A549 (cell line): Measurements from ENCODE around the gene TSC2. TPM values are rescaled to one million over a fixed set of nuclear protein-coding genes. Genes with fewer than 3 reads are reported as not detected.

Experiments
- ATAC-seq, 2 experiments: fragments of 200-7000 bp in 1 of 2; fragments of >200 bp in 1 of 2; cut with Nextera tagmentation in 1 of 2; cut with Tn5 transposase in 1 of 2; 3 replicates each; pipeline versions ENCODE4 v1.8.0 to v1.9.1; 2018 to 2020; ENCODE audit warnings: mild to moderate bottlenecking in 1 of 2, moderate library complexity in 1 of 2
- CTCF ChIA-PET: fragments of 300-600 bp; sonication (Branson Sonifier 250); formaldehyde crosslinking; extraction: SDS; loops from one replicate; lab custom pipeline; 2021; ENCODE audit warnings: antibody characterized with exemption, inconsistent platforms; lab: Yijun Ruan, JAX
- POLR2A ChIA-PET: fragments of 350-600 bp; formaldehyde crosslinking; extraction: SDS; loops from one replicate; lab custom pipeline; 2021; ENCODE audit warnings: antibody characterized with exemption, inconsistent platforms; lab: Yijun Ruan, JAX
- DNase-seq, 2 experiments: peaks; one replicate each; pipeline versions ENCODE4 v3.0.0 to v3.0.0-alpha.2; 2011 to 2016; ENCODE audit warnings: low read depth in 1 of 2, low spot score in 1 of 2
- FAIRE-seq: peaks from 2 replicates; lab custom pipeline; 2011; peaks lifted over from hg19 to GRCh38; lab: Jason Lieb, UNC
- H3K27ac ChIP-seq, 2 experiments: fragments of >200 bp; sonication (Bioruptor Twin); formaldehyde crosslinking; 3 replicates each; pipeline ENCODE4 v1.5.1; 2016 to 2017
- H3K4me1 ChIP-seq: fragments of >200 bp; sonication (Bioruptor Twin); formaldehyde crosslinking; 3 replicates; pipeline ENCODE4 v1.6.1; 2016
- H3K4me2 ChIP-seq: fragments of >200 bp; sonication (Bioruptor Twin); formaldehyde crosslinking; 3 replicates; pipeline ENCODE4 v1.6.1; 2016
- H3K4me3 ChIP-seq: fragments of >200 bp; sonication (Bioruptor Twin); formaldehyde crosslinking; 3 replicates; pipeline ENCODE4 v1.5.1; 2016
- H3K9me3 ChIP-seq: fragments of >200 bp; sonication (Bioruptor Twin); formaldehyde crosslinking; 3 replicates; pipeline ENCODE4 v1.6.1; 2016
- BHLHE40 ChIP-seq: IDR thresholded peaks from 2 replicates; pipeline ENCODE4 v1.6.1; 2012; ENCODE audit warnings: low read depth, low read length, inconsistent platforms
- CBX2 ChIP-seq: fragments of 200-600 bp; sonication (generic); IDR thresholded peaks from 2 replicates; pipeline ENCODE4 v1.6.1; 2016; ENCODE audit warnings: low read depth, mild to moderate bottlenecking, borderline replicate concordance
- CHD2 ChIP-seq: fragments of 150-350 bp; IDR thresholded peaks from 2 replicates; pipeline ENCODE4 v1.6.1; 2014; ENCODE audit warnings: low read length; ENCODE audit not compliant: partially characterized antibody
- CHD4 ChIP-seq: fragments of 200-600 bp; sonication (generic); IDR thresholded peaks from 2 replicates; pipeline ENCODE4 v1.6.1; 2016; ENCODE audit warnings: antibody characterized with exemption, mild to moderate bottlenecking, borderline replicate concordance
- EHMT2 ChIP-seq: fragments of 200-600 bp; sonication (generic); IDR thresholded peaks from 2 replicates; pipeline ENCODE4 v1.6.1; 2016; ENCODE audit warnings: antibody characterized with exemption, low read depth, mild to moderate bottlenecking, moderate library complexity
- ESRRA ChIP-seq: fragments of 150-350 bp; IDR thresholded peaks from 2 replicates; pipeline ENCODE4 v1.6.1; 2014; ENCODE audit warnings: mild to moderate bottlenecking, low read length, borderline replicate concordance
- FOSB ChIP-seq: fragments of 250-450 bp; sonication (Bioruptor Pico); IDR thresholded peaks from 2 replicates; pipeline ENCODE4 v1.5.0; 2020; ENCODE audit warnings: mild to moderate bottlenecking, moderate library complexity
- FOSL2 ChIP-seq, 2 experiments: fragments of 450-650 bp in 1 of 2; fragments of >200 bp in 1 of 2; sonication (Bioruptor Twin) in 1 of 2; formaldehyde crosslinking; IDR thresholded peaks; 2 replicates each; pipeline versions ENCODE4 v1.5.0 to v1.6.1; 2016 to 2020; ENCODE audit warnings: mild to moderate bottlenecking in 1 of 2, moderate library complexity in 1 of 2
- GATA3 ChIP-seq: IDR thresholded peaks from 2 replicates; pipeline ENCODE4 v1.6.1; 2012; ENCODE audit warnings: borderline replicate concordance
- HOXB5 ChIP-seq: fragments of 250-450 bp; sonication (Bioruptor Pico); IDR thresholded peaks from 2 replicates; pipeline ENCODE4 v1.5.0; 2020; ENCODE audit warnings: mild to moderate bottlenecking, moderate library complexity
- MAZ ChIP-seq: fragments of 150-350 bp; IDR thresholded peaks from 2 replicates; pipeline ENCODE4 v1.6.1; 2014; ENCODE audit warnings: antibody characterized with exemption, low read depth, low read length, borderline replicate concordance
- NPAS2 ChIP-seq: fragments of 250-450 bp; sonication (Bioruptor Pico); IDR thresholded peaks from 2 replicates; pipeline ENCODE4 v1.8.0; 2022; ENCODE audit warnings: mild to moderate bottlenecking, moderate library complexity, borderline replicate concordance
- PHF8 ChIP-seq: fragments of 200-600 bp; sonication (generic); IDR thresholded peaks from 2 replicates; pipeline ENCODE4 v1.6.1; 2016; ENCODE audit warnings: low read depth, mild to moderate bottlenecking, antibody characterized with exemption, moderate library complexity, borderline replicate concordance
- RAD21 ChIP-seq, 2 experiments: fragments of >200 bp in 1 of 2; sonication (Bioruptor Twin) in 1 of 2; formaldehyde crosslinking in 1 of 2; IDR thresholded peaks in 1 of 2; conservative IDR thresholded peaks in 1 of 2; 2 replicates in 1 of 2; 3 replicates in 1 of 2; pipeline ENCODE4 v1.6.1; 2012 to 2018; ENCODE audit warnings: inconsistent platforms in 1 of 2
- RCOR1 ChIP-seq: fragments of 150-350 bp; IDR thresholded peaks from 2 replicates; pipeline ENCODE4 v1.6.1; 2014; ENCODE audit warnings: antibody characterized with exemption, low read length, low read depth
- RFX5 ChIP-seq: fragments of 450-650 bp; IDR thresholded peaks from 2 replicates; pipeline ENCODE4 v1.7.1; 2014; ENCODE audit warnings: antibody characterized with exemption, mild to moderate bottlenecking, moderate library complexity
- RNF2 ChIP-seq: fragments of 200-600 bp; sonication (generic); IDR thresholded peaks from 2 replicates; pipeline ENCODE4 v1.6.1; 2016; ENCODE audit warnings: low read depth, mild to moderate bottlenecking, antibody characterized with exemption, moderate library complexity, borderline replicate concordance
- SMC3 ChIP-seq: fragments of >200 bp; sonication (Bioruptor Twin); formaldehyde crosslinking; IDR thresholded peaks from 3 replicates; pipeline ENCODE4 v1.6.1; 2018; ENCODE audit warnings: inconsistent platforms
- SREBF2 ChIP-seq: fragments of 450-650 bp; IDR thresholded peaks from 2 replicates; pipeline ENCODE4 v1.6.1; 2014; ENCODE audit warnings: mild to moderate bottlenecking, moderate library complexity
- ZFP36 ChIP-seq: fragments of 450-650 bp; IDR thresholded peaks from 2 replicates; pipeline ENCODE4 v1.6.1; 2014; ENCODE audit warnings: borderline replicate concordance; ENCODE audit not compliant: partially characterized antibody
- ZSCAN20 ChIP-seq: fragments of 250-450 bp; sonication (Bioruptor Pico); IDR thresholded peaks from 2 replicates; pipeline ENCODE4 v1.8.0; 2022; ENCODE audit warnings: mild to moderate bottlenecking, moderate library complexity
- WGBS: methylation state at CpG from one replicate; pipeline ENCODE4 v1.1.6; 2017; ENCODE audit errors: missing lambda C conversion rate; 5-methylcytosine and 5-hydroxymethylcytosine counted together
- polyA plus RNA-seq, 4 experiments: library from polyadenylated mRNA; depleted of rRNA in 3 of 4; stranded (reverse); fragments of >200 nt; fragmentation: RNase III in 1 of 4; extraction: RNeasy Plus Mini Kit Qiagen cat#74134 plus additional on column Dnase treatment in 1 of 4; gene quantifications; 2 replicates in 3 of 4; 3 replicates in 1 of 4; pipeline ENCODE4 v1.2.3, GENCODE V29; 2011 to 2017
- TF ChIP-seq, protein P1 (sequence below): fragments of >200 bp; sonication (Bioruptor Twin); formaldehyde crosslinking; IDR thresholded peaks from 3 replicates; pipeline ENCODE4 v1.5.1; 2016
- TF ChIP-seq, protein P2 (sequence below): fragments of 200-600 bp; sonication (generic); IDR thresholded peaks from 2 replicates; pipeline ENCODE4 v1.6.1; 2016; ENCODE audit warnings: antibody characterized with exemption, mild to moderate bottlenecking, moderate library complexity

The TSC2 gene
- polyA plus RNA-seq, 2 of the 4 experiments (the other 2 are of a cell fraction): 32.6 to 47.3 TPM

DNA sequence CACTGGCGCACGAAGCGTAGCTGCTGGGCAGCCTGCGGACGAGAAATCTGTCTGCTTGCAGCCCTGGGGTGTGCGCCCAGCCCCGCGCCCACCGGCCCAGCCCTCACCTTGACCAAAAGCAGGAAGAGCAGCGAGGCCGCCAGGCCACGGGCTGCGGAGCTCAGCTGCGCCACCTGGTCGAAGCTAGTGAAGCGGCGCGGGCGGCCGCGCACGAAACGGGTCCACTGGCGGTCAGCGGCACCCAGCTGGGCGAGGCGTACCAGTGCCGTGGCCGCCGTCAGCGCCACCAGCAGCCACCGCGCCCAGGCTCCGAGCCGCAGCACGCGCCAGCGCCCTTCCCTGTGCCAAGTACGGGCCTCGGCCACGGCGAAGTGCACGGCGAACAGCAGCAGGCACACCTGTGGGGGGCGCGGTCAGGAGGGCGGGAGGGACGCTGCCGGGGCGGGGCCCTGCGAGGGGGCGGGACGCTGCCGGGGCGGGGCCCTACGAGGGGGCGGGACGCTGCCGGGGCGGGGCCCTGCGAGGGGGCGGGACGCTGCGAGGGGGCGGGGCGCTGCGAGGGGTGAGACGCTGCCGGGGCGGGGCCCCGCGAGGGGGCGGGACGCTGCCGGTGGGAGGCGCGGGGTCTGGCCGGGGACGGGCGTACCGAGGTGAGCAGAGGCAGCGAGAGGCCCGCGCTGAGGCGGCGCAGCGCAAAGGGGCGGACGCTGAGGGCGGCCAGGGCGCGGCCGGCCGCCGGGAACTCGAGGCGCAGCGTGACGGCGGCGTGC lies 43.2 kb downstream of the TSC2 start:
- FAIRE-seq (no peak), DNase-seq (peak in 1 of 2 experiments; percentile 66), ATAC-seq (peak; percentile 10 to 20; a peak in 3 of 6 replicates)
- TF ChIP-seq CHD2: no peak
- TF ChIP-seq RAD21 (conservative IDR thresholded peaks at IDR 0.05 in 1 of 2, IDR thresholded peaks at IDR 0.05 in 1 of 2): peak in 1 of 2 experiments; percentile 15; a peak in 1 of 5 replicates
- no peak for TF ChIP-seq SMC3
- no peak for TF ChIP-seq SREBF2
- TF ChIP-seq EHMT2: no peak
- no peak for TF ChIP-seq FOSL2 (IDR thresholded peaks at IDR 0.05)
- no peak for TF ChIP-seq FOSL2 (CRISPR knock-in tag; IDR thresholded peaks at IDR 0.05)
- TF ChIP-seq, protein P1, sequence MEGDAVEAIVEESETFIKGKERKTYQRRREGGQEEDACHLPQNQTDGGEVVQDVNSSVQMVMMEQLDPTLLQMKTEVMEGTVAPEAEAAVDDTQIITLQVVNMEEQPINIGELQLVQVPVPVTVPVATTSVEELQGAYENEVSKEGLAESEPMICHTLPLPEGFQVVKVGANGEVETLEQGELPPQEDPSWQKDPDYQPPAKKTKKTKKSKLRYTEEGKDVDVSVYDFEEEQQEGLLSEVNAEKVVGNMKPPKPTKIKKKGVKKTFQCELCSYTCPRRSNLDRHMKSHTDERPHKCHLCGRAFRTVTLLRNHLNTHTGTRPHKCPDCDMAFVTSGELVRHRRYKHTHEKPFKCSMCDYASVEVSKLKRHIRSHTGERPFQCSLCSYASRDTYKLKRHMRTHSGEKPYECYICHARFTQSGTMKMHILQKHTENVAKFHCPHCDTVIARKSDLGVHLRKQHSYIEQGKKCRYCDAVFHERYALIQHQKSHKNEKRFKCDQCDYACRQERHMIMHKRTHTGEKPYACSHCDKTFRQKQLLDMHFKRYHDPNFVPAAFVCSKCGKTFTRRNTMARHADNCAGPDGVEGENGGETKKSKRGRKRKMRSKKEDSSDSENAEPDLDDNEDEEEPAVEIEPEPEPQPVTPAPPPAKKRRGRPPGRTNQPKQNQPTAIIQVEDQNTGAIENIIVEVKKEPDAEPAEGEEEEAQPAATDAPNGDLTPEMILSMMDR: 0 out of 3 replicates have a peak, but pooled peaks have one; percentile 15
- POLR2A ChIA-PET: no interaction called here
- CTCF ChIA-PET: interaction anchor here (0.6 to 4.8 kb wide), 11 partner anchors 9 to 1085 kb away, joined by 3 to 22 read pairs (median 4); no protein-coding TSS in a partner anchor
- Histone ChIP-seq H3K9me3 (no peaks in the 10 kb centered on the region), H3K27ac (peak overlapping the region in 1 of 2 experiments; percentile 52; a peak in 2 of 6 replicates), H3K4me3 (no peak overlapping the region), H3K4me2 (peak overlapping the region; percentile 35; the same call in 1 of the 3 replicates), H3K4me1 (no peaks in the 10 kb centered on the region)
- WGBS: 89% methylated on average over 38 of the region's 101 CpGs

DNA sequence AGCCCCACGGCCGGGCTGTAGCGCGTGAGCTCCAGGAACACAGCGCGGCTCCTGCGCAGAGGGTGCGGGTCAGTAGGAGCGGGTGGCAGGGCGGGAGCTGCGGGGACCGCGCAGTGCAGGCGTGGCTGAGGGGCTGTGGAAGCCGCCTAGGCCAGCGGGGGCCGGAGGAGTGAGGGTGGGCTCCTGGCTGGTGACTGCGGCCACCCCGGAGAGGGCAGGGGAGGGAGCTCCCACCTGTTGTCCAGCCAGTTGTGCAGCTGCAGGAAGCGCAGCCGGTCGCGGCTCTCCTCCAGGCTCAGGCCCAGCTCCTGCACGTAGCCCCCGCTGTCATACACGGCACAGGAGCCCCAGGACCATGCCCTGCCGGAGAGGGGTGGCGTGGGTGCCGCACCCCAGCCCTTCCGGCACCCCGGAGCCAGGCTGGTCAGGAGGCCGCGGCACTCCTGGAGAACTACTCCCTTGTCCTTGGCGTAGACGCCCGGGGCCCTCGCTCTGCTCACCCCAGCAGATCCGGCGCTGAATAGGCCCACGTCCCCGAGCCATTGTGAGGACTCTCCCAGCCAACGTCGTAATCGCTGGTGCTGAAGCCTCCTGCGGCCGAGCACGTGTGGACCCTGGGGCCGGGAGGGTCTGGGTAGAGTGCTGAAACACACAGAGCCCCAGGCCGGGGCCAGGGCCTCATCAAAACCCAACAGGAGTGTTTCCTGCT lies 43.9 kb downstream of the TSC2 start:
- ATAC-seq (no peak), DNase-seq (no peak), FAIRE-seq (no peak)
- Histone ChIP-seq H3K27ac (no peak overlapping the region; a peak in 1 of 6 replicates), H3K4me2 (no peak overlapping the region), H3K4me3 (no peak overlapping the region), H3K9me3 (no peaks in the 10 kb centered on the region), H3K4me1 (no peaks in the 10 kb centered on the region)
- WGBS: 96% methylated on average over 37 of the region's 49 CpGs
- ChIA-PET POLR2A (interaction anchor here (0.8 kb wide), 1 partner anchor 64 kb away, joined by 3 read pairs; the partner anchor contains the start of gene TRAF7), CTCF (interaction anchor here (1.0 to 4.8 kb wide), 5 partner anchors 14 to 88 kb away, joined by 3 to 22 read pairs (median 16); no protein-coding TSS in a partner anchor)
- TF ChIP-seq, protein P2, sequence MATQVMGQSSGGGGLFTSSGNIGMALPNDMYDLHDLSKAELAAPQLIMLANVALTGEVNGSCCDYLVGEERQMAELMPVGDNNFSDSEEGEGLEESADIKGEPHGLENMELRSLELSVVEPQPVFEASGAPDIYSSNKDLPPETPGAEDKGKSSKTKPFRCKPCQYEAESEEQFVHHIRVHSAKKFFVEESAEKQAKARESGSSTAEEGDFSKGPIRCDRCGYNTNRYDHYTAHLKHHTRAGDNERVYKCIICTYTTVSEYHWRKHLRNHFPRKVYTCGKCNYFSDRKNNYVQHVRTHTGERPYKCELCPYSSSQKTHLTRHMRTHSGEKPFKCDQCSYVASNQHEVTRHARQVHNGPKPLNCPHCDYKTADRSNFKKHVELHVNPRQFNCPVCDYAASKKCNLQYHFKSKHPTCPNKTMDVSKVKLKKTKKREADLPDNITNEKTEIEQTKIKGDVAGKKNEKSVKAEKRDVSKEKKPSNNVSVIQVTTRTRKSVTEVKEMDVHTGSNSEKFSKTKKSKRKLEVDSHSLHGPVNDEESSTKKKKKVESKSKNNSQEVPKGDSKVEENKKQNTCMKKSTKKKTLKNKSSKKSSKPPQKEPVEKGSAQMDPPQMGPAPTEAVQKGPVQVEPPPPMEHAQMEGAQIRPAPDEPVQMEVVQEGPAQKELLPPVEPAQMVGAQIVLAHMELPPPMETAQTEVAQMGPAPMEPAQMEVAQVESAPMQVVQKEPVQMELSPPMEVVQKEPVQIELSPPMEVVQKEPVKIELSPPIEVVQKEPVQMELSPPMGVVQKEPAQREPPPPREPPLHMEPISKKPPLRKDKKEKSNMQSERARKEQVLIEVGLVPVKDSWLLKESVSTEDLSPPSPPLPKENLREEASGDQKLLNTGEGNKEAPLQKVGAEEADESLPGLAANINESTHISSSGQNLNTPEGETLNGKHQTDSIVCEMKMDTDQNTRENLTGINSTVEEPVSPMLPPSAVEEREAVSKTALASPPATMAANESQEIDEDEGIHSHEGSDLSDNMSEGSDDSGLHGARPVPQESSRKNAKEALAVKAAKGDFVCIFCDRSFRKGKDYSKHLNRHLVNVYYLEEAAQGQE: no peak
- TF ChIP-seq, all 56 proteins: peak for 0

DNA sequence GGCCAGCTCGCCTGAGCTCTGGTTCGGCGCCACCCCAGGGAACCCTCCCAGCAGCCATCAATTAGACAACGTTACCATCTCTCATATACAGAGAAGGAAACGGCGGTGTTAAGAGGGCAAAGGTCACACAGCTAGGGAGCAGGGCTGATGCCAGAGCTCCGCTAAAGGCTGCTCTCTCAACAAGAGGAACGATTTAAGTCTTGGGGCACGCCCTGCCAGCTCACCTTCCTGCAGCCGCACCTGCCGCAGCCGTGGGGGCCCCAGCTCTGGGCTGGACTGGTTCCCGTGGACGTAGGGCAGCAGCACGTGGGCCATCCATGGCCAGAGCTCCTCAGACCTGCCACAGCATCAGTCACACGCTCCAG lies 44.5 kb downstream of the TSC2 start:
- DNase-seq: no peak
- Histone ChIP-seq H3K9me3 (no peaks in the 10 kb centered on the region), H3K4me2 (no peak overlapping the region), H3K27ac (no peak overlapping the region), H3K4me3 (no peak overlapping the region), H3K4me1 (no peaks in the 10 kb centered on the region)
- ChIA-PET POLR2A (interaction anchor here (0.8 kb wide), 1 partner anchor 63 kb away, joined by 3 read pairs; the partner anchor contains the start of gene TRAF7), CTCF (interaction anchor here (1.0 to 4.8 kb wide), 5 partner anchors 17 to 88 kb away, joined by 3 to 20 read pairs (median 8); no protein-coding TSS in a partner anchor)
- ATAC-seq: no peak
- WGBS: 87% methylated on average over 16 of the region's 16 CpGs
- no peak for FAIRE-seq
- TF ChIP-seq ESRRA (no peak), CBX2 (no peak), FOSL2 (IDR thresholded peaks at IDR 0.05) (no peak), FOSL2 (CRISPR knock-in tag; IDR thresholded peaks at IDR 0.05) (no peak), CHD2 (no peak), RCOR1 (no peak), GATA3 (no peak), ZFP36 (no peak), CHD4 (no peak), MAZ (no peak), HOXB5 (CRISPR knock-in tag) (no peak), PHF8 (no peak), RFX5 (no peak), RNF2 (no peak), FOSB (CRISPR knock-in tag) (no peak), ZSCAN20 (CRISPR knock-in tag) (no peak), NPAS2 (CRISPR knock-in tag) (no peak), BHLHE40 (no peak)
